Measurements from ENCODE around the gene SORCS2.

DNA sequence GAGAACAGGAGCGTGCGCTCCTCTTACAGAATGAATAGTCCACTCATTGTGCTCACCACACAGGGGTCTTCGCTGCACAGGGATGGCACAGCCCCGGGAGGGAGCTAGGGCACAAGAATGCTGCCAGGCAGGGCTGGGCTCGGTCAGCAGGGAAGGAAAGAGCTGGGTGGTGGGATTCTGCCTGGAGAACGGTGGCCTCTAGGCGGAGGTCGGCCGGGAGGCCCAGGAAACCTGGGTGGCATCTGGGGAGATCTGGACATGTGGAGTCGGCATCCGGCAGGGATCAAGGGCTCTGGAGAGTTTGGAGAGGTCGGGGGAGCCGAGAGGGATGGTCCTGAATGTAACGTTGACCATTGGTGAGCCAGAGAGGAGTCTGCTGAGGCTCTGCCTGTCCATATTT lies 288.9 kb downstream of the SORCS2 start:
- TF ChIP-seq CTCF (IDR thresholded peaks at IDR 0.05) (no peak), EZH2 (IDR thresholded peaks at IDR 0.05; ENCODE audit: borderline replicate concordance, insufficient read depth, low read depth, low read length, poor library complexity, severe bottlenecking) (no peak)
